ENCODE data around the gene TTC38.
"Not testable (repeated sequence)": the region's sequence is repeated elsewhere in the genome, so short reads cannot be mapped to it uniquely, and the experiment has no call there.

TTC38 gene

GRCh38 chr22:46297151-46297812, 29.5 kb downstream of the TTC38 start:
- H3K27ac ChIP-seq (ENCODE audit: low read depth, low read length), result peak overlapping the region; percentile 29; the same call in 1 of the 2 replicates
- peaks cover 9% of the 10 kb centered on the region for H3K4me1 ChIP-seq (ENCODE audit: control insufficient read depth, insufficient read depth, low read length, unreplicated experiment)
- peaks cover 22% of the 10 kb centered on the region for H3K79me2 ChIP-seq (ENCODE audit: control insufficient read depth, insufficient read depth, low read length, unreplicated experiment)
- H3K27me3 ChIP-seq (ENCODE audit: insufficient read depth, low read length), result no peaks in the 10 kb centered on the region
- H3K36me3 ChIP-seq (ENCODE audit: insufficient read depth, low read length), result no peaks in the 10 kb centered on the region
- peak overlapping the region; percentile 91 for H3K4me3 ChIP-seq (ENCODE audit: low read depth, low read length)
- no peak overlapping the region for H2AFZ ChIP-seq (ENCODE audit: low read length, unreplicated experiment)

DNA sequence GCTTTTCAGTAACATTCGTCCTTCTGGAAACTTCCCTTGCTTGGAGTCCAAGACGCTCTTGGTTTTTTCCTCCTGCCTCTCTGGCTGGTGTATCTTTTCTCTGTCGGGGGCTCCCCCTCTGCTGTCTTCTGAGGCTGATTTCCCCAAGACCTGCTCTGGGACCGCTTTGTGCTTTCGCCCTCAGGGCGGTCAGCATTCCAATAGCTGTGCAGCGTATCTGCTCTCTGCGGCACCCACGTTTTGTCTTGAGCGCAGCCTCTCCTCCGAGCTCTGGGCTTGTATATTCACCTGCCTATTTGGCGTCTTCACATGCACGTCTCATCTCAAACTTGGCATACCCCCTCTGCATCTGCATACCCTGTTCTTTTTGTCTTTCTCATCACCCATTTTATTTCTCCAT, 31.3 kb downstream of the TTC38 start:
- Histone ChIP-seq H3K79me2 (ENCODE audit: control insufficient read depth, insufficient read depth, low read length, unreplicated experiment) (peaks cover 37% of the 10 kb centered on the region), H3K4me1 (ENCODE audit: control insufficient read depth, insufficient read depth, low read length, unreplicated experiment) (peaks cover 19% of the 10 kb centered on the region), H3K27me3 (ENCODE audit: insufficient read depth, low read length) (no peaks in the 10 kb centered on the region), H3K4me3 (ENCODE audit: low read depth, low read length) (no peak overlapping the region), H3K27ac (ENCODE audit: low read depth, low read length) (no peak overlapping the region), H3K36me3 (ENCODE audit: insufficient read depth, low read length) (no peaks in the 10 kb centered on the region), H2AFZ (ENCODE audit: low read length, unreplicated experiment) (no peak overlapping the region)

DNA sequence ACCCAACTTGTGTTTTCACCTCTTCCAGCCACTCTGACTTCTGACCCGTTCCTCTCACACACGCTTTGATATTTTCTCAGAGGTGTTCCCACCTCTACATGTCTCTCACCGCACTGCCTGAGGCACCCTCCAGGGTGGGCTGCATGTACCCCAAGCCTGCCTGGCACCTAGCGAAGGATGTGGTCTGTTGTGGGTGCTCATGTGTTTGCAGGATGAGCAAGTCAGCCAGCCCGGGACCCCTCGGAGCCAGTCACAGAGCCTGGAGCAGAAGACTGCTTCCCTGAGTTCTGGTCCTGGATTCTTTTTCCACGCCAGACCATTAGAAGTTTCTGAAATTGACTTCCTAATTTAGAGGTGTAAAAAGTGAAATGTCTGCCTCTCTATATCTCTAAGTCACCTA, 32.7 kb downstream of the TTC38 start:
- no peak overlapping the region for H3K4me3 ChIP-seq (ENCODE audit: low read depth, low read length)
- peaks cover 51% of the 10 kb centered on the region for H3K79me2 ChIP-seq (ENCODE audit: control insufficient read depth, insufficient read depth, low read length, unreplicated experiment)
- no peaks in the 10 kb centered on the region for H3K36me3 ChIP-seq (ENCODE audit: insufficient read depth, low read length)
- H3K4me1 ChIP-seq (ENCODE audit: control insufficient read depth, insufficient read depth, low read length, unreplicated experiment), result peaks cover 16% of the 10 kb centered on the region
- no peak overlapping the region for H3K27ac ChIP-seq (ENCODE audit: low read depth, low read length)
- H2AFZ ChIP-seq (ENCODE audit: low read length, unreplicated experiment), result no peak overlapping the region
- H3K27me3 ChIP-seq (ENCODE audit: insufficient read depth, low read length), result no peaks in the 10 kb centered on the region

DNA sequence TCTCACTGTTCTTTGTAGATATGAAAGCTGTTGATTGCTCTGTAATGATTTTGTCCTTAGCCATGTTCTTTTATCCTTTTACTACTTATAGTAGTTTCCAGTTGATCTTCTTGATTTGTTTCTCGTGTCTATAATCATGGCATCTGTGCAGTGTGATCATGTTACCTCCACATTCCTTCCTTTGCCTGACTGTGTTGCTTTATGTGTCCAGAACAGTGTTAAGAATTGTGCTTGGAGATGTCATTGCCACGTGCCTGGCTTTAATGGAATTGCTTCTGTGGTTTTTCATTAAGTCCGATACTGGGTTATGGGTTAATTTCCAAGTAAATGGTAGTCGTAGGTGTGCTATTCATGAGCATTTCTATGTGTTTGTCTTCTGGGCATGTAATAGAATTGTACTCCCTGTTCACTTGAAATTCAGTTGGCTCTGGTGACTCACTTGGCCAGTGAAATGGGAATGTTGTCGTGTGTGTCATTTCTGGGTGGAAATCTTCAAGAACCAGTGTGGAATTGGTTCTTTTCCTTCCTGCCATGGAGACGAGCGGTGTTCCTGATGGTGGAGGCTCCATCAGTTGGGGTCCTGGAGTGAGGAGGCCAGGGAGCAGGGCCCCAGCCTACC, 35.6 kb downstream of the TTC38 start:
- Histone ChIP-seq H3K27me3 (ENCODE audit: insufficient read depth, low read length) (no peaks in the 10 kb centered on the region), H3K79me2 (ENCODE audit: control insufficient read depth, insufficient read depth, low read length, unreplicated experiment) (peaks cover 55% of the 10 kb centered on the region), H2AFZ (ENCODE audit: low read length, unreplicated experiment) (no peak overlapping the region), H3K4me3 (ENCODE audit: low read depth, low read length) (no peak overlapping the region), H3K4me1 (ENCODE audit: control insufficient read depth, insufficient read depth, low read length, unreplicated experiment) (peaks cover 10% of the 10 kb centered on the region), H3K27ac (ENCODE audit: low read depth, low read length) (peak overlapping the region; percentile 1; the same call in 1 of the 2 replicates), H3K36me3 (ENCODE audit: insufficient read depth, low read length) (no peaks in the 10 kb centered on the region)

DNA sequence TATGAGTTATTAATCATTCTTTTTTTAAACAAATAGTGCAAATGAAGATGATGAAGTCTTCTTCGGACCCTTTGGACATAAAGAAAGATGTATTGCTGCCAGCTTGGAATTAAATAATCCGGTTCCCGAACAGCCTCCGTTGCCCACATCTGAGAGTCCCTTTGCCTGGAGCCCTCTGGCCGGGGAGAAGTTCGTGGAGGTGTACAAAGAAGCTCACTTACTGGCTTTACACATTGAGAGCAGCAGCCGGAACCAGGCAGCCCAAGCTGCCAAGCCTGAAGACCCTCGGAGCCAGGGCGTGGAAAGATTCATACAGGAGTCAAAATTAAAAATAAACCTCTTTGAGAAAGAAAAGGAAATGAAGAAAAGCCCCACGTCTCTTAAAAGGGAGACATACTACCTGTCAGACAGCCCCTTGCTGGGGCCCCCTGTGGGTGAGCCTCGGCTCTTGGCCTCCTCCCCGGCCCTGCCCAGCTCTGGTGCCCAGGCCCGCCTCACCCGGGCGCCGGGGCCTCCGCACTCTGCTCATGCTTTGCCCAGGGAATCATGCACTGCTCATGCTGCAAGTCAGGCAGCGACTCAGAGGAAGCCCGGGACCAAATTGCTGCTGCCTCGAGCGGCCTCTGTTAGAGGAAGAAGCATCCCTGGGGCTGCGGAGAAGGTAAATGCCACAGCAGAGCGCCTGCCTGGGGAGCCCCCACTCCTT, 40.6 kb downstream of the TTC38 start:
- Histone ChIP-seq H3K4me1 (ENCODE audit: control insufficient read depth, insufficient read depth, low read length, unreplicated experiment) (peaks cover 5% of the 10 kb centered on the region), H3K36me3 (ENCODE audit: insufficient read depth, low read length) (no peaks in the 10 kb centered on the region), H3K27me3 (ENCODE audit: insufficient read depth, low read length) (no peaks in the 10 kb centered on the region), H3K4me3 (ENCODE audit: low read depth, low read length) (no peak overlapping the region), H3K79me2 (ENCODE audit: control insufficient read depth, insufficient read depth, low read length, unreplicated experiment) (peaks cover 46% of the 10 kb centered on the region), H3K27ac (ENCODE audit: low read depth, low read length) (no peak overlapping the region), H2AFZ (ENCODE audit: low read length, unreplicated experiment) (no peak overlapping the region)

GRCh38 chr22:46309526-46310085, 41.8 kb downstream of the TTC38 start:
- Histone ChIP-seq H3K36me3 (ENCODE audit: insufficient read depth, low read length) (no peaks in the 10 kb centered on the region), H3K4me3 (ENCODE audit: low read depth, low read length) (no peak overlapping the region)

GRCh38 chr22:46312056-46312455, 44.2 kb downstream of the TTC38 start:
- Histone ChIP-seq H3K79me2 (ENCODE audit: control insufficient read depth, insufficient read depth, low read length, unreplicated experiment) (peaks cover 18% of the 10 kb centered on the region), H3K27ac (ENCODE audit: low read depth, low read length) (no peak overlapping the region), H3K4me1 (ENCODE audit: control insufficient read depth, insufficient read depth, low read length, unreplicated experiment) (no peaks in the 10 kb centered on the region), H3K27me3 (ENCODE audit: insufficient read depth, low read length) (no peaks in the 10 kb centered on the region), H2AFZ (ENCODE audit: low read length, unreplicated experiment) (no peak overlapping the region), H3K4me3 (ENCODE audit: low read depth, low read length) (no peak overlapping the region), H3K36me3 (ENCODE audit: insufficient read depth, low read length) (0 out of 2 replicates have a peak, but pooled peaks cover 3% of the 10 kb centered on the region)

More at GRCh38 chr22:46309526-46310085, 41.8 kb downstream of the TTC38 start:
- no peaks in the 10 kb centered on the region for H3K27me3 ChIP-seq (ENCODE audit: insufficient read depth, low read length)
- H3K79me2 ChIP-seq (ENCODE audit: control insufficient read depth, insufficient read depth, low read length, unreplicated experiment), result peaks cover 34% of the 10 kb centered on the region
- H3K4me1 ChIP-seq (ENCODE audit: control insufficient read depth, insufficient read depth, low read length, unreplicated experiment), result no peaks in the 10 kb centered on the region
- H3K27ac ChIP-seq (ENCODE audit: low read depth, low read length), result no peak overlapping the region
- no peak overlapping the region for H2AFZ ChIP-seq (ENCODE audit: low read length, unreplicated experiment)

DNA sequence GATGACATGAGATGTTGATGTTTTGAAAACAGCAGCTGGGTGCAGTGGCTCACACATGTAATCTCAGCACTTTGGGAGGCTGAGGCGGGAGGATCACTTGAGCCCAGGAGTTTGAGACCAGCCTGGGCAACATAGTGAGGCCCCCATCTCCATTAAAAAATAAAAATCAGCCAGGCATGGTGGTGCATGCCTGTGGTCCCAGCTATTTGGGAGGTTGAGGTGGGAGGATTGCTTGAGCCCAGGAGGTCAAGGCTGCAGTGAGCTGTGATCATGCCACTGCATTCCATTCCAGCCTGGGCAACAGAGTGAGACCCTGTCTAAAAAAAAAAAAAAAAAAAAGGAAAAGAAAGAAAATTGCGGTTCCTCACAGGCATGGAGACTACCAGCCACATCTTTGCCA, 45.0 kb downstream of the TTC38 start:
- H3K36me3 ChIP-seq (ENCODE audit: insufficient read depth, low read length); H3K27ac ChIP-seq (ENCODE audit: low read depth, low read length); H2AFZ ChIP-seq (ENCODE audit: low read length, unreplicated experiment); H3K27me3 ChIP-seq (ENCODE audit: insufficient read depth, low read length); H3K4me1 ChIP-seq (ENCODE audit: control insufficient read depth, insufficient read depth, low read length, unreplicated experiment); H3K4me3 ChIP-seq (ENCODE audit: low read depth, low read length): not testable (repeated sequence)
- H3K79me2 ChIP-seq (ENCODE audit: control insufficient read depth, insufficient read depth, low read length, unreplicated experiment), result peaks cover 13% of the 10 kb centered on the region

DNA sequence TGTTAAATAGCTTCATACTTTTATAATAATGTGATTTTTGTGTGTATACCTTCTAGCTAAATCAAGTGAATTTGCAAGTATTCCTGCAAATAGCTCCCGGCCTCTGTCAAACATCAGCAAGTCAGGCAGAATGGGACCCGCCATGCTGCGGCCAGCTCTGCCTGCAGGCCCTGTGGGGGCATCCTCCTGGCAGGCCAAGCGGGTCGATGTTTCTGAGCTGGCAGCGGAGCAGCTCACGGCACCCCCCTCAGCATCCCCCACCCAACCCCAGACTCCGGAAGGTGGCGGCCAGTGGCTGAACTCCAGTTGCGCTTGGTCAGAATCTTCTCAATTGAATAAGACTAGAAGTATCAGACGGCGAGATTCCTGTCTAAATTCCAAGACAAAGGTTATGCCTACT, 48.2 kb downstream of the TTC38 start:
- no peak overlapping the region for H2AFZ ChIP-seq (ENCODE audit: low read length, unreplicated experiment)
- H3K79me2 ChIP-seq (ENCODE audit: control insufficient read depth, insufficient read depth, low read length, unreplicated experiment), result peaks cover 3% of the 10 kb centered on the region
- no peak overlapping the region for H3K27ac ChIP-seq (ENCODE audit: low read depth, low read length)
- H3K36me3 ChIP-seq (ENCODE audit: insufficient read depth, low read length), result 0 out of 2 replicates have a peak, but pooled peaks cover 3% of the 10 kb centered on the region
- H3K4me1 ChIP-seq (ENCODE audit: control insufficient read depth, insufficient read depth, low read length, unreplicated experiment), result no peaks in the 10 kb centered on the region
- no peaks in the 10 kb centered on the region for H3K27me3 ChIP-seq (ENCODE audit: insufficient read depth, low read length)
- no peak overlapping the region for H3K4me3 ChIP-seq (ENCODE audit: low read depth, low read length)

DNA sequence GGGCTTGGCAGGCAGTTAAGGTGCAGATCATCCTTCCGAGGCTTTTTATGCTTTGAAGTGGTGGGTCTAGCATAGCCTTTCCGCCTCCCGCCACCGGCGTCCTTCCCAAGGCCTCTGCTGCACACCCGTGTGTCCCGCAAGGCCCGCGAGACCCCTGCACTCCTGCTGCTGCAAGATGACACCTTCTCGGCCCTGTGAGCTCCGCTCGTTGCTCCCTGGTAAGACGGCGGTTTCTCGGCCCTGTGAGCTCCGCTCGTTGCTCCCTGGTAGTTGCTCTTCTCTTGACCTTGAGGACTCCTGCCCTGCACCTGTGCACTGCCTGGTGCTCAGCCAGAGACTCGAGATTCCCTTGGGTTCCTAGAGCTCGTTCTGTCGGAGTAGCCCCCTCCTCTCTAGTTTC, 49.8 kb downstream of the TTC38 start:
- Histone ChIP-seq H3K79me2 (ENCODE audit: control insufficient read depth, insufficient read depth, low read length, unreplicated experiment) (no peaks in the 10 kb centered on the region), H2AFZ (ENCODE audit: low read length, unreplicated experiment) (no peak overlapping the region), H3K27ac (ENCODE audit: low read depth, low read length) (no peak overlapping the region), H3K36me3 (ENCODE audit: insufficient read depth, low read length) (0 out of 2 replicates have a peak, but pooled peaks cover 3% of the 10 kb centered on the region), H3K4me3 (ENCODE audit: low read depth, low read length) (no peak overlapping the region), H3K4me1 (ENCODE audit: control insufficient read depth, insufficient read depth, low read length, unreplicated experiment) (no peaks in the 10 kb centered on the region), H3K27me3 (ENCODE audit: insufficient read depth, low read length) (no peaks in the 10 kb centered on the region)

Measured in ACC112 (cell line).